OCI-LY7 (cell line): ENCODE data around the gene CARNS1.

ENCODE experiments used
- CTCF ChIP-seq: fragments of 200-600 bp; sonication (generic); conservative IDR thresholded peaks from 2 replicates; pipeline ENCODE4 v1.5.1; 2014; ENCODE audit warnings: mild to moderate bottlenecking, antibody characterized with exemption, low read length, moderate library complexity, mixed read lengths
- EZH2phosphoT487 ChIP-seq: fragments of 200-600 bp; sonication (generic); IDR thresholded peaks from 2 replicates; pipeline ENCODE4 v1.6.1; 2018; ENCODE audit warnings: low read depth, borderline replicate concordance, mild to moderate bottlenecking, mixed run types, antibody characterized with exemption, low read length, moderate library complexity, mixed read lengths

GRCh38 chr11:67411785-67412152, 3.7 kb upstream of the CARNS1 start:
- TF ChIP-seq CTCF = no peak
- TF ChIP-seq EZH2phosphoT487 = no peak
